Measurements from ENCODE around the gene GMDS.

Gene GMDS

GRCh38 chr6:1738558-1739081 is 506.8 kb downstream of the GMDS start:
- DNase-seq (ENCODE audit: low spot score): no peak

- no peak for DNase-seq (ENCODE audit: low spot score)
Observed at GRCh38 chr6:1737463-1738311, 507.7 kb downstream of the GMDS start.

- DNase-seq (ENCODE audit: low spot score): no peak
Observed at GRCh38 chr6:1736346-1737105, 508.9 kb downstream of the GMDS start.

GRCh38 chr6:1735239-1735803 is 510.1 kb downstream of the GMDS start:
- no peak for DNase-seq (ENCODE audit: low spot score)

- no peak for DNase-seq (ENCODE audit: low spot score)
Observed at GRCh38 chr6:1730882-1731281, 514.5 kb downstream of the GMDS start.

- no peak for DNase-seq (ENCODE audit: low spot score)
Observed at GRCh38 chr6:1729750-1730140, 515.7 kb downstream of the GMDS start.

- no peak for DNase-seq (ENCODE audit: low spot score)
Observed at GRCh38 chr6:1729133-1729749, 516.2 kb downstream of the GMDS start.

- DNase-seq (ENCODE audit: low spot score): no peak
Observed at GRCh38 chr6:1726341-1726768, 519.0 kb downstream of the GMDS start.

- peak; percentile 82 for DNase-seq (ENCODE audit: low spot score)
Observed at GRCh38 chr6:1724616-1725015, 520.8 kb downstream of the GMDS start.

- DNase-seq (ENCODE audit: low spot score): no peak
Observed at GRCh38 chr6:1724124-1724523, 521.3 kb downstream of the GMDS start.

GRCh38 chr6:1722801-1723200 is 522.6 kb downstream of the GMDS start:
- DNase-seq (ENCODE audit: low spot score): no peak

- DNase-seq (ENCODE audit: low spot score): no peak
Observed at GRCh38 chr6:1720620-1721322, 524.6 kb downstream of the GMDS start.

- no peak for DNase-seq (ENCODE audit: low spot score)
Observed at GRCh38 chr6:1719922-1720321, 525.5 kb downstream of the GMDS start.

GRCh38 chr6:1716868-1717267 is 528.5 kb downstream of the GMDS start:
- no peak for DNase-seq (ENCODE audit: low spot score)

- no peak for DNase-seq (ENCODE audit: low spot score)
Observed at GRCh38 chr6:1716396-1716795, 529.0 kb downstream of the GMDS start.

GRCh38 chr6:1715336-1715735 is 530.1 kb downstream of the GMDS start:
- DNase-seq (ENCODE audit: low spot score): no peak

- no peak for DNase-seq (ENCODE audit: low spot score)
Observed at GRCh38 chr6:1714654-1715053, 530.8 kb downstream of the GMDS start.

GRCh38 chr6:1713016-1713600 is 532.3 kb downstream of the GMDS start:
- no peak for DNase-seq (ENCODE audit: low spot score)

- peak; percentile 81 for DNase-seq (ENCODE audit: low spot score)
Observed at GRCh38 chr6:1712451-1712850, 533.0 kb downstream of the GMDS start.

- no peak for DNase-seq (ENCODE audit: low spot score)
Observed at GRCh38 chr6:1711136-1711535, 534.3 kb downstream of the GMDS start.

- no peak for DNase-seq (ENCODE audit: low spot score)
Observed at GRCh38 chr6:1709234-1709641, 536.2 kb downstream of the GMDS start.

Data from COLO829 (cell line).